OCI-LY3 (cell line): ENCODE data around the gene ALDH1A3.

Experiments used
- CTCF ChIP-seq: fragments of 200-600, 300-600 bp; sonication (generic); IDR thresholded peaks from 2 replicates; pipeline ENCODE4 v1.5.1; 2014; ENCODE audit warnings: antibody characterized with exemption, low read length, low read depth
- EZH2phosphoT487 ChIP-seq: fragments of 200-600 bp; shearing (Covaris generic); IDR thresholded peaks from 2 replicates; pipeline ENCODE4 v1.6.1; 2018; ENCODE audit warnings: antibody characterized with exemption, mixed run types, low read depth

- TF ChIP-seq EZH2phosphoT487 (no peak), CTCF (no peak)
Measured at GRCh38 chr15:100918690-100919480, 39.3 kb downstream of the ALDH1A3 start, which contains the start of gene LRRK1.
